Prostate gland (tissue), 2 donors: ENCODE results near the gene SPATA12. TPM values are rescaled to one million over a fixed set of nuclear protein-coding genes. Genes with fewer than 3 reads are reported as not detected.

Experiments used
- DNase-seq: peaks from one replicate; pipeline ENCODE4 v3.0.0-alpha.2; 2019; ENCODE audit warnings: low spot score
- H3K27ac ChIP-seq, 2 donors: fragments of 200-600 bp; sonication (generic); 2 replicates each; pipeline ENCODE4 v1.5.1; 2017 to 2019
- H3K27me3 ChIP-seq: fragments of 200-600 bp; sonication (generic); replicated peaks from 2 replicates; pipeline ENCODE4 v1.5.1; 2019; ENCODE audit not compliant: insufficient read depth
- H3K36me3 ChIP-seq, 2 donors: fragments of 200-600 bp; sonication (generic); 1 replicate in 1 of 2; 2 replicates in 1 of 2; pipeline versions ENCODE4 v1.5.1 to v1.8.1; 2017 to 2019
- H3K4me1 ChIP-seq: fragments of 200-600 bp; sonication (generic); replicated peaks from 2 replicates; pipeline ENCODE4 v1.5.1; 2019
- H3K4me3 ChIP-seq, 2 donors: fragments of 200-600 bp; sonication (generic); 2 replicates each; pipeline ENCODE4 v1.5.1; 2017 to 2019
- H3K9me3 ChIP-seq: fragments of 200-600 bp; sonication (generic); 2 replicates; pipeline ENCODE4 v1.5.1; 2017
- CTCF ChIP-seq, 4 experiments: fragments of 200-600 bp in 2 of 4; fragments of 450-650 bp in 2 of 4; sonication (generic) in 2 of 4; IDR thresholded peaks; 1 replicate in 3 of 4; 2 replicates in 1 of 4; pipeline ENCODE4 v1.5.1; 2016 to 2019; ENCODE audit warnings: antibody characterized with exemption in 4 of 4, mild to moderate bottlenecking in 2 of 4, moderate library complexity in 2 of 4
- POLR2A ChIP-seq: fragments of 450-650 bp; IDR thresholded peaks from one replicate; pipeline ENCODE4 v1.6.1; 2016; ENCODE audit warnings: antibody characterized with exemption, mild to moderate bottlenecking
- POLR2AphosphoS5 ChIP-seq: sonication (generic); formaldehyde crosslinking; IDR thresholded peaks from one replicate; pipeline ENCODE4 v1.6.1; 2017; ENCODE audit warnings: antibody characterized with exemption
- WGBS: methylation state at CpG from one replicate; pipeline ENCODE4 v1.1.5; 2018; 5-methylcytosine and 5-hydroxymethylcytosine counted together
- intact Hi-C: fragments of 100-400 bp; cut with DNase I; formaldehyde crosslinking; loops from one replicate; pipeline ENCODE4 v1.14.2; 2022
- total RNA-seq, 2 donors: library from RNA; depleted of rRNA; stranded (reverse); fragments of >200 nt; gene quantifications; one replicate each; pipeline ENCODE4 v1.1.0, GENCODE V29; 2016

SPATA12 gene
- total RNA-seq, 2 donors from 2014 or later = 0.28 TPM; not detected in 1

- H3K27ac ChIP-seq = no peak overlapping the region
- TF ChIP-seq POLR2A (no peak), CTCF (IDR thresholded peaks at IDR 0.05) (no peak)
- no peak overlapping the region for H3K4me3 ChIP-seq
- no peaks in the 10 kb centered on the region for H3K36me3 ChIP-seq
- WGBS = 97% methylated on average over 2 of the region's 2 CpGs
- H3K27me3 ChIP-seq = no peaks in the 10 kb centered on the region
- no peak for DNase-seq
- H3K9me3 ChIP-seq = no peaks in the 10 kb centered on the region
- intact Hi-C loops = no loop called here
- H3K4me1 ChIP-seq = peaks cover 12% of the 10 kb centered on the region
These were observed 31.1 kb upstream of the SPATA12 start for GRCh38 chr3:57029383-57029782.

- Histone ChIP-seq H3K4me3 (no peak overlapping the region), H3K9me3 (no peaks in the 10 kb centered on the region), H3K4me1 (peaks cover 12% of the 10 kb centered on the region), H3K27me3 (no peaks in the 10 kb centered on the region), H3K27ac (peak overlapping the region in 1 of 2 donors; percentile 44), H3K36me3 (no peaks in the 10 kb centered on the region)
- no peak for DNase-seq
- 82% methylated on average over 7 of the region's 7 CpGs for WGBS
- intact Hi-C loops = no loop called here
- TF ChIP-seq POLR2AphosphoS5 (no peak), CTCF (IDR thresholded peaks at IDR 0.05) (no peak), POLR2A (no peak)
These were observed 30.5 kb upstream of the SPATA12 start for GRCh38 chr3:57029924-57030323.

- Histone ChIP-seq H3K27ac (peak overlapping the region in 1 of 2 donors; percentile 44), H3K27me3 (no peaks in the 10 kb centered on the region), H3K4me3 (no peak overlapping the region), H3K9me3 (no peaks in the 10 kb centered on the region), H3K4me1 (peaks cover 12% of the 10 kb centered on the region), H3K36me3 (no peaks in the 10 kb centered on the region)
- 22% methylated on average over 3 of the region's 3 CpGs for WGBS
- TF ChIP-seq POLR2AphosphoS5 (peak; percentile 73), CTCF (IDR thresholded peaks at IDR 0.05) (no peak), POLR2A (no peak)
- intact Hi-C loops = no loop called here
- DNase-seq = no peak
These were observed 29.7 kb upstream of the SPATA12 start for GRCh38 chr3:57030721-57031120.

- intact Hi-C loops = no loop called here
- H3K27me3 ChIP-seq = no peaks in the 10 kb centered on the region
- peaks cover 12% of the 10 kb centered on the region for H3K4me1 ChIP-seq
- H3K4me3 ChIP-seq = no peak overlapping the region
- H3K9me3 ChIP-seq = no peaks in the 10 kb centered on the region
- no peak for DNase-seq
- 75% methylated on average over 5 of the region's 5 CpGs for WGBS
- H3K27ac ChIP-seq = peak overlapping the region in 1 of 2 donors; percentile 12
- H3K36me3 ChIP-seq = no peaks in the 10 kb centered on the region
- TF ChIP-seq POLR2A = no peak
- no peak for TF ChIP-seq POLR2AphosphoS5
- no peak for TF ChIP-seq CTCF (IDR thresholded peaks at IDR 0.05)
These were observed 28.6 kb upstream of the SPATA12 start for GRCh38 chr3:57031631-57032541.

GRCh38 chr3:57036952-57037351, 23.5 kb upstream of the SPATA12 start:
- DNase-seq = no peak
- Histone ChIP-seq H3K27ac (no peak overlapping the region), H3K9me3 (no peaks in the 10 kb centered on the region), H3K27me3 (no peaks in the 10 kb centered on the region), H3K36me3 (no peaks in the 10 kb centered on the region), H3K4me3 (no peak overlapping the region), H3K4me1 (no peaks in the 10 kb centered on the region)
- intact Hi-C loops = no loop called here
- TF ChIP-seq POLR2A (no peak), POLR2AphosphoS5 (no peak), CTCF (IDR thresholded peaks at IDR 0.05) (no peak)
- 93% methylated on average over 5 of the region's 5 CpGs for WGBS
